HuH-7.5 (cell line): ENCODE results near the gene HIGD1B.
"Not testable (repeated sequence)": the region's sequence is repeated elsewhere in the genome, so short reads cannot be mapped to it uniquely, and the experiment has no call there.

Experiments
- DNase-seq: peaks from one replicate; pipeline ENCODE4 v3.0.0; 2011; ENCODE audit warnings: low spot score

The HIGD1B gene

DNA sequence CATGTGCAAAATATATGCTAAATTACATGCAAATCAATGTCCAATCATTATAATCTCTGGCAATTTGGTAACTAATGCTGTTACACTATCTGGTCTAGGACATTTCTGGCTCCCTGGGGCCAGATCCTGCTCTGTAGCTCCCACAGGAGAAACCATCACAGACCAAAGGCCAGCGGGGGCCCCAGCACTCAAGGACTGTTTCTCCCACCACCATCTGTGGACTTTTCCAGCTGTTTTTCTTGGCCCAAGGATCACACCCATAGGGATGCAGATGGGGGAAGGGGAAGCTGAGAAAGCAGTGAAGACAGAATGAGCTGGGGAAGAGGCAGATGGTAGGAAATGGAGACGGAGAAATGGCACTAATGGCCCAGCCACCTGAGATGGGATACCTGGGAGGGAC, at the start of gene HIGD1B:
Gene HIGD1B, plus strand, starts transcription at position 298 of the 400 bp plus-strand sequence. CDS start 270 bp downstream, outside the sequence.
- DNase-seq, result no peak

DNA sequence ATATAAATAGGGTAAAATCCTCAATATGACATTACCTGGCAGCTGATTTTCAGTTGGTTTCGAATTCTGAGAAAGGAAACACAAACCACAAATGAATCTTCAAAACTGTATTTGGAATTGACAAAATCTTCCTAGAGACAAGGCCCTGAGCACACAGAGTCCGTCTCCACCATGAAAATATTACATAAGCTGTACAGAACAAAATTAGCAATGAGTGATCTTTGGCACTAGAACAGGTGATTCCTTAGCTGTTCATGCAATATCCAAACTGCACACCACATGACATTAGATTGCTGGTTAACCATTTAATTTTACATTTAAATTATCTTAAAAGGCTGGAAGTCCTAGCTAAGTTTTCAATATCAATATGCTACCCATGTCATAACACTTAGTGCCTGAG, 49.3 kb upstream of the HIGD1B start:
- DNase-seq, result no peak

DNA sequence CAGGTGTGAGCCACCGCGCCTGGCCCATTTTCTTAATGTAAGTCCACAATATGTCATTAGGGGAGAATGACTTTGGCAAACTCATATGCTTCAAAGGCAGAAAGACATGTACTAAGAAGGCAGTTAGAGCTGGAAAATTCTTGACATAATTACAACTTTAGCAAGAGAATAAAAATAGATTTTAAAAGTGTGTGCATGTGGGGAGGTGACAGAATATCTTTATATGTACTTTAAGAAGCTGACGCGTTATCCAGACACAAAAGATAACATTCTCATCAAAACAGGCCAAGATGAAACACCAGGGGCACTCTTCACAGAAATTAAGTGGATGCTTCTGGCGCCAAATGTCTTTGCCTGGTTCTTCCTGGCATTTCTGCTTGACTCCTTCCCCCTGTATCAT, 45.8 kb upstream of the HIGD1B start:
- DNase-seq, result no peak

DNA sequence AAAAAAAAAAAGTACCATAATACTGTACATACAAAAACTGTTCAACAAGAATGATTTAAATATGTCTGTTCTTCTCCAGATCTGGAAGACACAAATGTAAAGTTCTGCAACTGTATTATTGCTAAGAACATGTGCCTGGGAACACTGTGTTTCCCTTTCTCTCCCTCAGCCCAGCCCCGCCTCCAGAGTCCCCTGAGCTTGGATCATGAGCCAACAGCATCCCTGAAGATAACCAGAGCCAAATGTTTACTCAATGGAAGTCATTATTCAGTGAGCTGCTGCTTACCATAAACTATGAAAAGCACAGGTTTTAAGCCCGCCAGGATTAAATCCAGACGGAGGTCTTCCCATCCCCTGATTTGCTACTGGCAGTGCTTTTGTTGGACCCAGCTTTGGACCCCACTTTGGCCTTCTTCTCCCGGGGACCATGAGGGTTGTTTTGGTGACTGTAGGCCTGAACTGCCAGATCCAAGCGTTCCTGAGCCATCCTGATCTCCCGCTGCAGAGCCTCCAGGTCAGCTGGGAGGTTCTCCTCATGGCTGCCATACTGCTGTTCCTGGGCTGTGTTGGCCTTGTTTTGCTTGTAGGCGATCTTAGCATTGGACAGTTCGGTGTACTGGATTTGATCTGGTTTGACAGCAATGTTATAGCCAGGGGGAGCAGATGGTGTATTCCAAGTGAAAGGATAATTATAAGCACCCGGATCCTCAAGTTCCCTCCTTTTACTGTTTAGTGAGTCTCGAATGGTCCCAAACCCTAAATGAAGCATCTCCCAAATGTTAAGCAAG, 43.2 kb upstream of the HIGD1B start:
- no peak for DNase-seq

DNA sequence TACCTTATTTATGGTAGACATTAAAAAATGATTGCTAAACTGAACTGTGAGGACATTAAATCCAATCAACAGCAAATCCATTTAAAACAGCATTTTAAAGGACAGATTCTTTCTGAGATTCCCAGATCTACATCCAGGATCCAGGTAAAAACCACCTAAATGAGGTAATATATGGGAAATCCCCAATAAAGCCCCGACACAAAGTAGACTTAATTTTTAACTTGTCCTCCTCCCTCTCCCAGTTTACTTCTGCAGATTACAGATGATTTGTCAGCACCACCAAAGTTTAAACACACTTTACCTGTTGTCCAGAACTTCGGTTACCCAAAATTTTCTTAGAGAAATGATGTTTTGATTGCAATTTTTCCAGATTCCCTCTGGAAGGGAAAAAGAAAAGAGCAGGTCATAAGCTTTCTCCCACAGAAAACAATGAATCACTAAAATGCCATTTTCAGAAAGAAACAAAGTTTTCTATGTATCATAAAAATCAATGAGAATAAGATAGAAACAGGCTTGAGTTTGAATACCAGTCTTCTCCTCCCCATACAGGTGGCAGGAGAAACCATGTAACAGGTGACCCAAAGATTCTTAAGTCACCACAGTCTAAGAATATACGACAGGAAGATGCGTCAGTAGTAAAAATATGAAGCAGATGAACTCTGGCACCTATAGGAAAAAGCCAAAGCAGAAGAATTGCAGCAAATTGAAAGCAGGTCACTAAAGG, 40.4 kb upstream of the HIGD1B start:
- no peak for DNase-seq

DNA sequence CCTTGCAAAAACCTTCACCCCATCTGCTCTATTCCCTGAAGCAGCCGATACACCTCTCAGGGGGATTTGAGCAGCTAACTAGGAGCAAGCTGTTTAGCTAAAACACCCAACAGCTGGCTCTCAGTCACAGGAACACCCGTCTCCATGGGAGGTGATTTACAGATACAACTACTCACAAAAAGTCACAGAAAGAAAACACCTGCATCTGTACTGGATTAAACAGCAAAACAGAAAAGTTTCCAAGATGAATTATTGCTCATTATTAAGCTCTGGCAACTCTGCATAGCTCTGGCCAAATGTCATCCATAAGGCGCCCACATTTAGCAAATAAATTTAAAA, 39.9 kb upstream of the HIGD1B start:
- no peak for DNase-seq

DNA sequence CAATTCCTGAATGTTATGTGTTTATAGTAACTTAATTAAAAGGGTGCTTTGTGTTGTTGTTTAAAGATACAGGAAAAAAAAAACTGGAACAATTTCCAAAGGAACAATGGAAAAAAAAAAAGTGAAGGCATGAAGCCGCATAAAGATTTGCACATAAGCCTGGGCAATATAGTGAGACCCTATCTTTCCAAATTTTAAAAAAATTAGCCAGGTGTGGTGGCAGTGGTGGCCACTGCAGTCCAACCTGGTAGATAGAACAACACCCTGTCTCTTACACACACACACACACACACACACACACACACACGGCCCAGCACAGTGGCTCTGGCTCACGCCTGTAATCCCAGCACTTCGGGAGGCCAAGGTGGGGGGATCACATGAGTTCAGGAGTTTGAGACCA, 39.5 kb upstream of the HIGD1B start:
- no peak for DNase-seq

DNA sequence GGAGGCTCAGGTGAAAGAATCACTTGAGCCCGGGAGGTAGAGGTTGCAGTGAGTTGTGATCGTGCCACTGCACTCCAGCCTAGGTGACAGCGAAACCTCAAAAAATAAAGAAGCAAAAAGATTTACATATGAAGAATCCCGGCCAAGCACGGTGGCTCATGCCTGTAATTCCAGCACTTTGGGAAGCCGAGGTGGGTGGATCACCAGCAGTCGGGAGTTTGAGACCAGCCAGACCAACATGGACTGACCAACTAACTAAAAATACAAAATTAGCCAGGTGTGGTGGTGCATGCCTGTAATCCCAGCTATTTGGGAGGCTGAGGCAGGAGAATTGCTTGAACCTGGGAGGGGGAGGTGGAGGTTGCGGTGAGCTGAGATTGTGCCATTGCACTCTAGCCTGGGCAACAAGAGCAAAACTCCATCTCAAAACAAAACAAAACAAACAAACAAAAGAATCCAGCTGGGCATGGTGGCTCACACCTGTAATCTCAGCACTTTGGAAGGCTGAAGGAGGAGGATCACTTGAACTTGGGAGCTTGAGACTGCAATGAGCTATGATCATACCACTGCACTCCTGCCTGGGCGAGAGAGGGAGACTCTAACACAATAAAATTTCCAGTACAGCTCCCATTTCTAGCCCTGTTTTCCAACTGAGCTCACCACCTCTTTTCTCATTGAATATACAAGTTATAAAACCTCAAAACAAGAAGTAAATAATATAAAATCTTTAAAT, 38.9 kb upstream of the HIGD1B start:
- DNase-seq, result not testable (repeated sequence)

DNA sequence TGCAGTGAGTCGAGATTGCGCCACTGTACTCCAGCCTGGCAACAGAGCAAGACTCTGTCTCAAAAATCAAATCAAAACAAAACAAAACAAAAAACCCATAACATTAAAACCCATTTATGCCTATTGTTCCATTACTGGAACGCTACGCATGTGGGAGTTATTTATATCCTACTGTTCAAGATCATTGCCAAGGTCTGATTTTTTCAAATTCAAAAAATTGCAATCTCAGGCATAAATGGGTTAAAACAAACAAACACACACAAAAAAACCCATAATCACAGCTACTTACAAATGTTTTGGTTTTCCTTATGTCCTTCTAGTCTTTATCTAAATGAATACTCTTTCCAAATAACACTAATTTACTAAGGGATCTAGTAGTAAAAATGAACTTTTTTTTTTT, 35.4 kb upstream of the HIGD1B start:
- DNase-seq, result no peak

DNA sequence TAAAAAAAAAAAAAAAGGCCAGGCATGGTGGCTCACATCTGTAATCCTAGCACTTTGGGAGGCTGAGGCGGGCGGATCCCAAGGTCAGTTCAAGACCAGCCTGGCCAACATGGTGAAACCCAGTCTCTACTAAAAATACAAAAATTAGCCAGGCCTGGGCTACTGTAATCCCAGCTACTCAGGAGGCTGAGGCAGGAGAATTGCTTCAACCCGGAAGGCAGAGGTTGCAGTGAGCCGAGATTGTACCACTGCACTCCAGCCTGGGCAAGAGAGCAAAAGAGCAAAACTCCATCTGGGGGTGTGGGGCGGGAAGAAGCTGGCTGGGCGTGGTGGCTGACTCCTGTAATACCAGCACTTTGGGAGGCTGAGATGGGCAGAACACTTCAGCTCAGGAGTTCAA, 29.2 kb upstream of the HIGD1B start:
- DNase-seq, result not testable (repeated sequence)

DNA sequence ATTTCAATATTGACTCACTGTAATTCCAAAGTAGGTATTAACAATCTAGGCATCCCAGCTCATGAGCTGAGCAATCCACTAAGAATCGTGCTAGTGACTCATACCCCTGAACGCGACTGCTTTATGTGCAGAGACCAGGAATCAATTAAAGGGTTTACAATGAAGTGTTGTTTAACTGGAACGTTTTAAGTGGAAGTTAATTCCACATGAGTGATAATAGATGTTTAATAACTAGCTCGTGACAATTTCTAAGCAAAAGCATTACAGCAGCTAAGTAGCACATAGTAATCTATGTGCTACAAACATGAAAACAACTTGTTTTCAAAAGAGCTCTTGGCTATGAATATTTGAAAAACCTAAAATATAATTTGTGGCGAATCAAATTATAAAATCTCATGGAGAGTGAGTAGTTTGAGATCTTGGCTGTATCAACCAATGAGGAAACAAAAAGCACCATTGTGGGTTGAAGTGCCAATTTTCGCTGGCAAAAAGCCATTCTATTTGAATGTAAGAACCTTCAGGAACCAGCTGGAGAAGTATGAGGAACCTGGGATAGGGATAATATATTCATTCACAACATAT, 27.0 kb upstream of the HIGD1B start:
- DNase-seq, result no peak

DNA sequence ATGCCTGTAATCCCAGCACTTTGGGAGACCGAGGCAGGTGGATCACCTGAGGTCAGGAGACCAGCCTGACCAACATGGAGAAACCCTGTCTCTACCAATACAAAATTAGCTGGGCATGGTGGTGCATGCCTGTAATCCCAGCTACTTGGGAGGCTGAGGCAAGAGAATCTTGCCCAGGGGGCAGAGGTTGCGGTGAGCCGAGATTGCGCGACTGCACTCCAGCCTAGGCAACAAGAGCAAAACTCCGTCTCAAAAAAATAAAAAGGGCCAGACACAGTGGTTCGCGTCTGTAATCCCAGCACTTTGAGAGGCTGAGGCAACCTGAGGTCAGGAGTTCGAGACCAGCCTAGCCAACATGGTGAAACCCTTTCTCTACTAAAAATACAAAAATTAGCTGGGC, 22.4 kb upstream of the HIGD1B start:
- not testable (repeated sequence) for DNase-seq

DNA sequence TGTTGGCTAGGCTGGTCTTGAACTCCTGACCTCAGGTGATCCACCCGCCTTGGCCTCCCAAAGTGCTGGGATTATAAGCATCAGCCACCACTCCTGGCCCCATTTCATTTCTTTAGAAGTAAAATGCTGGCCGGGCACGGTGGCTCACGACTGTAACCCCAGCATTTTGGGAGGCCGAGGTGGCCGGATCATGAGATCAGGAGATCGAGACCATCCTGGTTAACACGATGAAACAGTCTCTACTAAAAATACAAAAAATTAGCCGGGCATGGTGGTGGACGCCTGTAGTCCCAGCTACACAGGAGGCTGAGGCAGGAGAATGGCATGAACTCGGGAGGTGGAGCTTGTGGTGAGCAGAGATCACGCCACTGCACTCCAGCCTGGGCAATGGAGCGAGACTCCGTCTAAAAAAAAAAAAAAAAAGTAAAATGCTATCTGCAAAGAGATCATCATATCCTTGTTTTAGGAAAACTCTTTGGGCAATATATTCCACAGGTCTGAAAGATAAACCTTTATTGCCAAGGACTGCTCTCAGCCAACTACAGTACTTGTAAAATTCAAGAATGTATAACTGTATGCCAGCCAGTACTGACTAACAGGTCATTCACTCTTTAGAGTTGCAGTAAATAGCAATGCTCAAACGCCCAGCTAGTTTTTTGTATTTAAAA, 21.4 kb upstream of the HIGD1B start:
- no peak for DNase-seq

DNA sequence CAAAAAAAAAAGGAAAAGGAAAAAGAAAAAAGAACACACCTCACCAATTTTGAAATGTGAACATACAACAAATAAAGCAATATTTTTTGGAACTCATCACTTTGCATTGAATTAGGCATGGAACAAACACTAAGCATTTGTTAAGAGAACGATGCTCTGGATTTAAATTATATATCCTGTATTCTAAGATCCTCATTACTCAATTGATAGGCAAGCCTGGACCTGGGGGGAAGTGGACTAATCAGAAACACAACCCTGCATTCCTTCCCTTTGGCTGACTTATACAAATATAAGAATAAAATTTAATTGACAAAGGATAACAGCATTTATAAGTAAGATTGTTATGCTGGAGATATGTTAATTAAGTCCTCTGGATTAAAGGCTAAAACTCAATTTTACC, 19.8 kb upstream of the HIGD1B start:
- no peak for DNase-seq

DNA sequence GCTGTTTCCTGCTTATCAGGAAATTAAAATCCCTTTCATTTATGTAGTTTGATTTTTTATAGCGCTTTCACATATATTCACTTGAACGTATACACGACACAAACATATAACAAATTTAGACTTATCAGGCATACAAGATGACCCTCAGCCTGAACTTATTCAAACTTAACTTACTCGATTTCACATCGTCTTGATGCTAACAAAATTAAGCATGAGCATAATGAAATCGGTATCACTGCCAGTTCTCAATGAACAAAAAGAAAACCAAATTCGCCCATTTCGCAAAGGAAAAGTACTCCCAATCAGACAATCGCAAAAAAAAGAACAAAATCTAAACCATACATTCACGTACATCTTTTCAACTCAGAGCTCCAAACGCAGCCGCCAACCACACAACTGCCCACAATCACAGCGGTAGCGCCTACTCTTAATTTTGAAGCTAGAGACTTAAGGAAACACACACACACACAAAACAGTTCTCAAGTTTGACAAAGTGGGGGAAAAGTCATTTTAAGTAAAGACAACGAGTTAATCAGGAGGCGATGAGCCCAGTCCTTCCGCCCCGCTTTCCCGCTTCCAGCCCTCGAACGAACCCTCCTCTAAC, 18.7 kb upstream of the HIGD1B start:
- no peak for DNase-seq

DNA sequence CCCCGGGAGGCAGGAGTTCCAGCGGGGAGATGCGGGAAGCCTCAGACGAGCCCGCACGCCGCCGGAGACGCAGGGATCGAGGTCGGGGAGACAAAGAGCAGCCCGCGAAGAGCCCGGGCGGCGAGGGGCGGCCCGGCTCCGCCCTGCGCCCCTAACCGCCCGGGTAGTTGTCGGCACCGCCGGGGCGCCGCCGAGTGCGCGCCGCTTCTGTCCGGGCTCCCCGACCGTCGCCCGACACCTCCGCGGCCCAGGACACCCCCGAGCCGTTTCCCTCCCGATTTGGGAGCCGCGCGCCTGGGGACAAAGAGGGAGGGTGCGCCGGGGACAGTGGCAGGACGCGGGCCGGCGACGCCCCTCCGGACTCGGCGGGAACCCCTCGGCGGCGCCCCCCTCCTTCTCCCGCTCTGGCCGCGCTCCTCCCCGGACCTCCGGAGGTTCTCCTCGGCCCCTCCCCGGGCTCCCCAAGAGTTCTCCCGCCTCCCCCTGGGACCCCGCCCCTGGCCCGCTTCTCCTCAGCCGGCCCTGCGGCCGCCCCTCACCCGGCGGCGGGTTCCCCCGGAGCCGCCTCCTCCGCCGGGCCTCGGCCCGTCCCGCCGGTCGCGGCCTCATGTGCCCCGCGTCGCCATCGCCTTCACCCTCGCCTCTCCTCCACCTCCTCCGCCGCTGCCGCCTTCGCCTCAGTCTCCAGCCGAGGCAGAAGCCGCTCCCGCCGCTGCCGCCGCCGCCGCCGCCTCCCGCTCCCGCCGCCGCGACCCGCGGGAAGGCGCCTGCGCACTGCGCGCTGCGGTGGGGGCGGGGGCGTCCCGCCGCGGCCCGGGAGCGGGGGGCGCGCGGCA, 17.9 kb upstream of the HIGD1B start, which contains the start of gene GJC1:
Gene GJC1, minus strand, starts transcription at position 765 of the 836 bp plus-strand sequence. CDS start 24,470 bp downstream, outside the sequence.
- DNase-seq, result peak; percentile 36

DNA sequence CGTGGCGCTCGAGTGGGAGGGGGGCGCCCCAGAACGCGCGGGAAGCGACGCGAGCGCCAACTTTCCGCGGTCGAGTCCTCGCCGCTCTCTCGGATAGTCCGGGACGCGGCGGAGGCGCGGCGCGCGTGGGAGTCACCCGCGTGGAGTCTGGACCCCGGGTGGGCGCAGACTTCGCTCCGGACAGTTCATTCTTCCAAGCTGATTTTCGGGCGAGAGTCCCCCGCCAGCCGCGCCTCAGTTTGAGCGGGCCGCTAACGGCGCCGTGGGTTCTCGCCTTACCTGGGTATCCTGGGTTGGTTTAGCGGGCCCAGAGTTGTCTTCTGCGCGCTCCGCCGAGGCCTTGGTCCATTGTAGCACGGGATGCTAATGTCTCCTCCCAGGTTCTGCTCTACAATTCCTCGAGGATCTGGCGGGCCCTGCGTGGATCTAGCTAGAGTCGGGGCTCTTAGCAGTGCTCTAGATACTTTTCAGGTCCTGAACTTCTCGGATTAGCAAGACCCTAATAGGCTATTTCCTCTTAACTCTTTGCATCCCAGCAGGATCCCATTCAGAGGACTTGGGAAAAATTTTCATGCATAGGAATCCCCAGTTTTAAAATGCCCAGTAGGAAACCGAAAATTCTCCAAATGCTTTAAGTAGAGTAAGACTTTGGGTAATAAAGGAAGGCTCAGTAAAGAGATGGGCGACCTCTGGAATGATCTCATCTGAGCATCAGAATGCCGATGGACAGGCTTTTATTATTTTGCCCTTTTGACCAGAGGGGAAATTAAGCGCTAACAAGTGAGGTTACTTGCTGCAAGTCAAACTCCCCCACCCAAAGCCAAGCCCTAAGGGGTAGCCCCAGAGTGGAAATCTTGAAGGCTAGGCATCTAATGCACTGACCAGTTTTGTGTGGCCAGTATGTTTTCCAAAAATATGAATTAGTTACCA, 17.1 kb upstream of the HIGD1B start:
- DNase-seq, result peak; percentile 27

DNA sequence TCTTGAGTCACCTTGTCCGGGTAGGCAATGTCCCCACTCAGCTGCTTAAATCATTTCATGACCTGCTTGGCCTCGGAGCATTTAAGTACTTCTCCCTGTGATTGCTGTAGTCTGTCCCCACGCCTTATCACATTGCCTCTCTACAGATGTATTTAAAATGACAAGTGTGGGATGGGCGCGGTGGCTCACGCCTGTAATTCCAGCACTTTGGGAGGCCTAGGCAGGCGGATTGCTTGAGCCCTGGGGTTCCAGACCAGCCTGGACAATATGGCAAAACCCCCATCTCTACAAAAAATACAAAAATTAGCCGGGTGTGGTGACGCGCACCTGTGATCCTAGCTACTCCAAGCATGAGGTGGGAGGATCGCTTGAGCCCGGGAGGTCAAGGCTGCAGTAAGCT, 16.3 kb upstream of the HIGD1B start:
- DNase-seq, result no peak

DNA sequence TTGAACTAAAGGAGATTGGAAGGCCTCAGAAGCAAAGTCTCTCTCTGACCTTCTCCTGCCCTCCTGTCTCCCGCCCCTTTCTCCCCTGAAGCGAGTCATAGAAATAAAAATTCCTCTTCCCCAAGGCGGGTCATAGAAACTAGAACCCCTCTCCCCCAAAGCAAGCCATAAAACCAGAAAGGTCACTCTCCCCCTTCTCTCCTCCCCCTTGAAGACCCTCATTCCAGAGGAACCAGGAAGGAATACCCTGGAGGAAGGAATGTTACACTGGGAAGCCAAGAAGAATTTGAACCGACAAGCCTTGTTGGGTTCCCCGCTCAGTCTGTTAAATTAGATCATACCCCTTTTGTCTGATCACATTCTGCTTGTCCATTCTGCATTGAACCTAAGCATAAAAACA, 14.9 kb upstream of the HIGD1B start:
- no peak for DNase-seq
